Mesendoderm (in vitro differentiated cells): ENCODE measurements around the gene ARHGAP26.
A peak's percentile ranks its signal among the peaks of the same experiment; 100 is the strongest.

Experiments
- DNase-seq: peaks from one replicate; pipeline ENCODE4 v3.0.0; 2013
- H2AK5ac ChIP-seq: 2 replicates; pipeline ENCODE4 v1.6.1; 2013; ENCODE audit warnings: low read length, inconsistent platforms
- H2BK120ac ChIP-seq: 2 replicates; pipeline ENCODE4 v1.6.1; 2013; ENCODE audit warnings: low read depth, mild to moderate bottlenecking, low read length, moderate library complexity, mixed read lengths
- H2BK15ac ChIP-seq: replicated peaks from 2 replicates; pipeline ENCODE4 v1.6.1; 2013; ENCODE audit warnings: low read depth, mild to moderate bottlenecking, moderate library complexity
- H2BK5ac ChIP-seq: 2 replicates; pipeline ENCODE4 v1.6.1; 2013; ENCODE audit warnings: low read length, inconsistent platforms
- H3K18ac ChIP-seq: 2 replicates; pipeline ENCODE4 v1.6.1; 2013; ENCODE audit warnings: mild to moderate bottlenecking, low read length, mixed read lengths
- H3K23ac ChIP-seq: one replicate; pipeline ENCODE4 v1.6.1; 2013; ENCODE audit warnings: low read length
- H3K27ac ChIP-seq: 2 replicates; pipeline ENCODE4 v1.5.1; 2013; ENCODE audit warnings: low read depth, mild to moderate bottlenecking, inconsistent platforms, low read length, moderate library complexity
- H3K27me3 ChIP-seq: 2 replicates; pipeline ENCODE4 v1.6.1; 2013; ENCODE audit warnings: low read length, control low read depth, mild to moderate bottlenecking, inconsistent platforms; ENCODE audit not compliant: insufficient read depth, poor library complexity
- H3K36me3 ChIP-seq: 2 replicates; pipeline ENCODE4 v1.6.1; 2013; ENCODE audit warnings: low read length, inconsistent platforms; ENCODE audit not compliant: control insufficient read depth, insufficient read depth
- H3K4ac ChIP-seq: one replicate; pipeline ENCODE4 v1.6.1; 2013; ENCODE audit warnings: low read depth, mild to moderate bottlenecking, low read length, moderate library complexity
- H3K4me1 ChIP-seq: 2 replicates; pipeline ENCODE4 v1.6.1; 2013; ENCODE audit warnings: low read depth, low read length, inconsistent platforms; ENCODE audit not compliant: control insufficient read depth
- H3K4me2 ChIP-seq: 2 replicates; pipeline ENCODE4 v1.6.1; 2013; ENCODE audit warnings: low read length
- H3K4me3 ChIP-seq: 2 replicates; pipeline ENCODE4 v1.5.1; 2013; ENCODE audit warnings: mild to moderate bottlenecking, low read length
- H3K56ac ChIP-seq: one replicate; pipeline ENCODE4 v1.6.1; 2013; ENCODE audit warnings: low read length
- H3K79me1 ChIP-seq: 2 replicates; pipeline ENCODE4 v1.6.1; 2013; ENCODE audit warnings: low read length, inconsistent platforms
- H3K79me2 ChIP-seq: 2 replicates; pipeline ENCODE4 v1.6.1; 2013; ENCODE audit warnings: mild to moderate bottlenecking, low read length; ENCODE audit not compliant: control insufficient read depth, insufficient read depth
- H3K9ac ChIP-seq: 2 replicates; pipeline ENCODE4 v1.6.1; 2013; ENCODE audit warnings: low read length, inconsistent platforms
- H4K5ac ChIP-seq: one replicate; pipeline ENCODE4 v1.6.1; 2013; ENCODE audit warnings: low read length
- H4K8ac ChIP-seq: one replicate; pipeline ENCODE4 v1.6.1; 2013; ENCODE audit warnings: low read depth, mild to moderate bottlenecking, control low read depth, low read length, moderate library complexity
- WGBS: extraction: QIAGEN DNeasy Blood & Tissue Kit; methylation state at CpG from one replicate; pipeline ENCODE4 v1.1.7; 2013; ENCODE audit warnings: low lambda C conversion rate, missing lambda C conversion rate; ENCODE audit not compliant: insufficient coverage; ENCODE audit errors: extremely low coverage; 5-methylcytosine and 5-hydroxymethylcytosine counted together

ARHGAP26 gene

DNA sequence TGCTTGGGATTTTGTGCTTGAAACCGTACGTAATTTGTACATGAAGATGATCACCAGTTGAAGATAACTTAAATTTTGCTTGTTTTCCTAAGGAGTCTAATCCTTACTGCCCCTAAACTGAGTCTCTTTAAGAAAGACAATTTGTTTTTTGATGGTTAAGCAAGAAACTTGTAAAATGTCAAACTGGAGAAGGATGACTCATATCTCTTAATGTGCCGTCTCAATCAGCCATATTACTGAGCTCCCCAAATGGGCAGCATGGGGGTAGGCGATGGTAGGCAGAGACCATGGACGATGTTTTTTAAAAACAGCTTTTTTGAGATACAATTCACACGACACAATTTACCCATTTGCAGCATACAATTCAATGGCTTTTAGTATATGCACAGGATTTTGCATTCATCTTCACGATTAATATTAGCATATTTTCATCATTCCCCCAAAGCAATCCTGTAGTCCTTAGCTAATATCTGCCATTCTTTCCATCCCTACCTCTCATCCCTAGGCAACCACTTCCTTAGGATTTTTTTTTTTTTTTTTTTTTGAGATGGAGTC is 14.3 kb downstream of the ARHGAP26 start:
- no peak overlapping the region for H3K4ac ChIP-seq
- no peak overlapping the region for H3K4me3 ChIP-seq
- no peak overlapping the region for H3K27ac ChIP-seq

DNA sequence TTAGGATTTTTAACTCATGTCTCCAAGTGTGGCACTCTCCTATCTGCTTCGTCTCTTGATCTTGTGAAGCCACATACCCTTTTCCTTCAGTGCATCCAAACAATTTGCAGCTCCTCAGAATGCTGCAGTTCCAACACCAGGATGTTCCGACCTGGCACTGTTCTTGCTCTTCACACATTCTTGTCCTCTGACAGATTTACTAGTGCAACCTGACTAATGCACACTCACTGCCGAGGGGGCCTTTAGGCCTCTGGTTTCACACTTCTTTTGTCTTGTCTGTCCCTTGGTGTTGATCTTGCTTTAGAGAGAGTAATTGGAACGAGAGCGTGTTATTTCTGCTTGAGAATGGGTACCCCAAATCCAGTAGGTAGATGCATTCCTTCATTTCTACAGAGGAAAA is 15.0 kb downstream of the ARHGAP26 start:
- WGBS, result no CpG with 5 or more reads among the region's 5 CpGs

More for the DNA sequence above, 14.3 kb downstream of the ARHGAP26 start:
- Histone ChIP-seq H3K9ac (no peak overlapping the region), H3K18ac (no peak overlapping the region), H3K23ac (no peak overlapping the region), H3K56ac (no peak overlapping the region), H4K8ac (no peak overlapping the region), H3K4me1 (peaks cover 6% of the 10 kb centered on the region), H3K4me2 (no peak overlapping the region), H3K79me1 (peaks cover 2% of the 10 kb centered on the region), H2BK5ac (no peak overlapping the region), H2BK120ac (no peak overlapping the region), H3K36me3 (no peaks in the 10 kb centered on the region), H4K5ac (no peak overlapping the region), H3K79me2 (peaks cover 2% of the 10 kb centered on the region), H2AK5ac (no peak overlapping the region), H3K27me3 (no peaks in the 10 kb centered on the region), H2BK15ac (no peak overlapping the region)
- no CpG with 5 or more reads among the region's 7 CpGs for WGBS
- no peak for DNase-seq

DNA sequence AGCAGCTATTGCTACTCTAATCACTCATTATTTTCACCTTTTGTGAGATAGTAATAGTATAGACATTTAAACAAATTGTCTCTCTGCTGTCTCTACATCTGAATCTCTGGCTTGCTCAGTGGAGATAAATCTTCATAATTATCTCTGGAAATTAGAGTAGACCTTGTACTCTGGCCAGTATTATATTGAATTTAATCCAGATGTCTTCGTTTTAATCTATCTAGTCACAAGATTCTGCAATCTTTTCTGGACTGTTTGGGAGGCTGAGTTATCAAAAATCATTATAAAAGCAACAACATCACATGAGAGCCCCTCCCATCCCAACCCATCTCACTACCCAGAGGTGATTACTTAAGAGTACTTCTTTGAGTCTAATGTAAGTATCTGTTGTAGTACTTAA is 19.0 kb downstream of the ARHGAP26 start:
- WGBS, result no CpG with 5 or more reads among the region's 1 CpG
- Histone ChIP-seq H3K36me3 (no peaks in the 10 kb centered on the region), H3K27me3 (no peaks in the 10 kb centered on the region), H3K4ac (no peak overlapping the region), H3K18ac (no peak overlapping the region), H4K5ac (no peak overlapping the region), H3K9ac (no peak overlapping the region), H3K23ac (no peak overlapping the region), H3K4me3 (no peak overlapping the region), H3K27ac (no peak overlapping the region), H3K4me2 (no peak overlapping the region), H3K56ac (no peak overlapping the region), H3K79me2 (no peaks in the 10 kb centered on the region), H3K79me1 (no peaks in the 10 kb centered on the region), H3K4me1 (peaks cover under 1% of the 10 kb centered on the region), H2BK15ac (no peak overlapping the region), H2AK5ac (no peak overlapping the region), H4K8ac (no peak overlapping the region), H2BK120ac (no peak overlapping the region), H2BK5ac (no peak overlapping the region)
- DNase-seq, result no peak

More for the DNA sequence above, 15.0 kb downstream of the ARHGAP26 start:
- DNase-seq, result peak; percentile 55
- no peak overlapping the region for H2BK120ac ChIP-seq
- H3K4me3 ChIP-seq, result no peak overlapping the region
- H2AK5ac ChIP-seq, result no peak overlapping the region
- no peak overlapping the region for H4K5ac ChIP-seq
- no peak overlapping the region for H3K23ac ChIP-seq
- H2BK15ac ChIP-seq, result no peak overlapping the region
- H3K79me2 ChIP-seq, result peaks cover 2% of the 10 kb centered on the region
- H3K18ac ChIP-seq, result no peak overlapping the region
- no peak overlapping the region for H3K4me2 ChIP-seq
- H3K4ac ChIP-seq, result no peak overlapping the region
- H2BK5ac ChIP-seq, result no peak overlapping the region
- no peak overlapping the region for H3K9ac ChIP-seq
- peaks cover 2% of the 10 kb centered on the region for H3K79me1 ChIP-seq
- no peak overlapping the region for H4K8ac ChIP-seq
- H3K36me3 ChIP-seq, result no peaks in the 10 kb centered on the region
- no peaks in the 10 kb centered on the region for H3K27me3 ChIP-seq
- H3K4me1 ChIP-seq, result peaks cover 6% of the 10 kb centered on the region
- H3K27ac ChIP-seq, result no peak overlapping the region
- H3K56ac ChIP-seq, result no peak overlapping the region

DNA sequence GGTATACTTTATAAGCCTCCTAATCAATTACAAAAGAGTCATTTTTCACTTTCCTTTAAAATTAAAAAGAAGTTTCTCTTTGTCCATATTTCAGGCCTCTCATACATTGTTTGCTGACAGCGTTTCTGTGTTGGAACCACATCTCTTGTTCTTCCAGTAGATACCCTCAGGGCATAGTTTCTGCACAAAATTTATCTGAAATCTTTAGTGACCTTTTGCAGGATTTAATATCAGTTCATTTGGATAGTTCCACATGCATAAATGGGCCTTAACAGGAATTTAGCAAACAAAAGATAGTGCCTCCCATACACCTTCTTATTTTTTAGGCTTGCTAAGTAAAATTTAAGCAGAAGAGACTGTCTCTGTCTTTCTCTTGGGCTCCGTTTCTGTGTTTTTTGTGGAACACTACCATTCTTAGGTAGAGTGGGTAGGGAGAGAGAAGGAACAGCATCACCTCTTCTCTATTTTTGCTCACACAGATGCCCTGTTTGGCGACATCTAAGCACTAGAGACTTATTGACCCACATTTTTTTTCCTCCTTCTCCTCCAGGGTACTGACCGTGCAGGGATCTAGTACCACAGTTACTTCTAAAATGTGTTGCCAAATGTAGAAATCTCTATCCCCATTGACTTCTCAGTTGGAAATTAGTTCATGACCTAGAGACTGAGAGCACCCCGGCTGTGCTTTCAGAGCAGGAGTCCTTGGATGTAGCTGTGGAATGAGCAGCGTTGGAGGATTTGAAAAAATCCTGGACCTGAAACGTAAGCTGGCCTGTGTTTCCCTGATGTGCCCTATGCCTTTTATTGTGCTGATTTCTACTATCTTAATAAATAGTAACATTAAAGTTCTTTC is 22.1 kb downstream of the ARHGAP26 start:
- no peak overlapping the region for H3K4ac ChIP-seq
- no peaks in the 10 kb centered on the region for H3K79me1 ChIP-seq
- H3K36me3 ChIP-seq, result no peaks in the 10 kb centered on the region
- H2AK5ac ChIP-seq, result no peak overlapping the region
- no peak overlapping the region for H3K18ac ChIP-seq
- no peak overlapping the region for H3K56ac ChIP-seq
- H3K4me1 ChIP-seq, result no peaks in the 10 kb centered on the region
- no peak overlapping the region for H2BK120ac ChIP-seq
- H4K5ac ChIP-seq, result no peak overlapping the region
- no peaks in the 10 kb centered on the region for H3K79me2 ChIP-seq
- WGBS, result no CpG with 5 or more reads among the region's 7 CpGs
- H3K4me3 ChIP-seq, result no peak overlapping the region
- no peak overlapping the region for H3K9ac ChIP-seq
- no peak overlapping the region for H3K23ac ChIP-seq
- no peak overlapping the region for H3K27ac ChIP-seq
- no peak overlapping the region for H3K4me2 ChIP-seq
- peak overlapping the region; percentile 56 for H4K8ac ChIP-seq
- no peak overlapping the region for H2BK15ac ChIP-seq
- H2BK5ac ChIP-seq, result no peak overlapping the region
- H3K27me3 ChIP-seq, result no peaks in the 10 kb centered on the region
- DNase-seq, result no peak

DNA sequence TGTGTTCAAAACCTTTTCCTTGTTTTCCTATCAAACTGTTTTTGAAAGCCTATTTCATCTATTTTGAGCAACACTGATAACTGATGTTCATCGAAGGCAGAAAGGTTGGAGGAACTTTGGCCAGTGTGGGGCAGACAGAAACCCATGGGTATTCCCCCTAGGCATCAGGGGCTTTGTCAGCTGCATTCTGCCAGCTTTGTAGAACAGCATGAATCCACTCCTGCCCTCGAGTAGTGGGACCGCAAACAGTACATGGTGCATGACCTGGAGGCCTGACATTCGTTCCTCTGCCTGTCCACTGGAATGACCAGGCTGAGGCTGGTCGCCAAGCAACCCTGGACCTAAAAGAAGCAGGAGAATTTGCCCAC is 22.7 kb downstream of the ARHGAP26 start:
- Histone ChIP-seq H3K56ac (no peak overlapping the region), H4K5ac (no peak overlapping the region), H3K9ac (no peak overlapping the region), H3K27me3 (no peaks in the 10 kb centered on the region), H3K79me1 (no peaks in the 10 kb centered on the region), H3K4me2 (no peak overlapping the region), H2BK5ac (no peak overlapping the region), H2BK15ac (no peak overlapping the region), H3K18ac (no peak overlapping the region), H3K36me3 (no peaks in the 10 kb centered on the region), H3K4me3 (no peak overlapping the region), H2AK5ac (no peak overlapping the region), H3K4me1 (no peaks in the 10 kb centered on the region), H3K27ac (no peak overlapping the region), H3K23ac (no peak overlapping the region), H3K4ac (no peak overlapping the region), H2BK120ac (no peak overlapping the region), H4K8ac (no peak overlapping the region), H3K79me2 (no peaks in the 10 kb centered on the region)
- no peak for DNase-seq
- no CpG with 5 or more reads among the region's 5 CpGs for WGBS
